SU-DHL-6 (cell line): Measurements from ENCODE around the gene LRRFIP2.

Experiments
- EZH2phosphoT487 ChIP-seq: fragments of 200-600 bp; sonication (generic), shearing (Covaris generic); conservative IDR thresholded peaks from 2 replicates; pipeline ENCODE4 v1.6.1; 2018; ENCODE audit warnings: mild to moderate bottlenecking, antibody characterized with exemption, low read length, moderate library complexity, mixed read lengths
- TF ChIP-seq, protein P1 (sequence below): fragments of 200-600 bp; sonication (generic); IDR thresholded peaks from one replicate; pipeline ENCODE4 v1.5.1; 2017; ENCODE audit warnings: antibody characterized with exemption, mild to moderate bottlenecking, low read length, moderate library complexity; ENCODE audit not compliant: insufficient read depth, poor library complexity, severe bottlenecking

DNA sequence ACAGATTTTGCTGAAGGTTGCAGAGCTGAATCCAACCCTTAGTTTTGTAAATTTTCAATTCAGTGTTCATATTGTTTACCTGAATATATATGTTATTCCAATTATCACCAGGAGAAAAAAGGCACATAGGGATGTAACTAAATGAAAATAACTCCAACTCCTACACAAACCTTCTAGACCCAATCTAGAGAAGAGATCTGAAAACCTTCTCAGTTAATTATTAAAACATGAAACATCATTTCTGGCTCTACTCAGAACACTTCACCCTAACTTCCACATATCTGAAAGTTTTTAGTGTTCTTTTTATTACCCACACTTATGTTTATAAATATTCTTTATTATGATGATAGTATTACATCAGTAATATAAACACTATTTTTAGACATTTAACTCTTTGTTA, 76.6 kb downstream of the LRRFIP2 start:
- no peak for TF ChIP-seq EZH2phosphoT487
- TF ChIP-seq, protein P1, sequence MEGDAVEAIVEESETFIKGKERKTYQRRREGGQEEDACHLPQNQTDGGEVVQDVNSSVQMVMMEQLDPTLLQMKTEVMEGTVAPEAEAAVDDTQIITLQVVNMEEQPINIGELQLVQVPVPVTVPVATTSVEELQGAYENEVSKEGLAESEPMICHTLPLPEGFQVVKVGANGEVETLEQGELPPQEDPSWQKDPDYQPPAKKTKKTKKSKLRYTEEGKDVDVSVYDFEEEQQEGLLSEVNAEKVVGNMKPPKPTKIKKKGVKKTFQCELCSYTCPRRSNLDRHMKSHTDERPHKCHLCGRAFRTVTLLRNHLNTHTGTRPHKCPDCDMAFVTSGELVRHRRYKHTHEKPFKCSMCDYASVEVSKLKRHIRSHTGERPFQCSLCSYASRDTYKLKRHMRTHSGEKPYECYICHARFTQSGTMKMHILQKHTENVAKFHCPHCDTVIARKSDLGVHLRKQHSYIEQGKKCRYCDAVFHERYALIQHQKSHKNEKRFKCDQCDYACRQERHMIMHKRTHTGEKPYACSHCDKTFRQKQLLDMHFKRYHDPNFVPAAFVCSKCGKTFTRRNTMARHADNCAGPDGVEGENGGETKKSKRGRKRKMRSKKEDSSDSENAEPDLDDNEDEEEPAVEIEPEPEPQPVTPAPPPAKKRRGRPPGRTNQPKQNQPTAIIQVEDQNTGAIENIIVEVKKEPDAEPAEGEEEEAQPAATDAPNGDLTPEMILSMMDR, result no peak
